ENCODE results near the gene TFAP2C. TPM values are rescaled to one million over a fixed set of nuclear protein-coding genes. Genes with fewer than 3 reads are reported as not detected.

The TFAP2C gene
- total RNA-seq, 1 donor from 2014 or later: 2.2 TPM

DNA sequence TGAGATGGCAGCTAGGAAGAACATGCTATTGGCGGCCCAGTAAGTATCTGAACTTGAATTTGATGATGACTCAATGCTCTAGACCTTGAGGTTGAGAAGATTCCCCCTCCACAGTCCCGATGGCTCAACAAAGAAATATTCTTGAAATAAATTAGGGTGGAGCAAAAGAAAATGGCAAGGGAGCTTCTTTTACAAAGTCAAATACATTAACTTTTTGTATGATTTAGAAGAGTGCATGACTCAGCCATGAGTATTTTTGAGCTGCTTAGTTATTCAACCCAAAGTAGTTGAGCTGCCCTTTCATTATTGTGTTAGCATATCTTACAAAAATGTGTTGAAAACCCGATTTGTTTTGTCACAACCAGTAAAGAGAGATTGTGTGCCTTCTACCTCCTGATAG is 7.6 kb downstream of the TFAP2C start:
- no peak overlapping the region for H3K4me3 ChIP-seq (ENCODE audit: insufficient read depth, low read depth, low read length)
- no peaks in the 10 kb centered on the region for H3K9me3 ChIP-seq (ENCODE audit: insufficient read depth, low read depth, low read length)
- DNase-seq (ENCODE audit: low read depth) (peak; percentile 87), FAIRE-seq (peak; percentile 78)
- peaks cover 19% of the 10 kb centered on the region for H3K79me2 ChIP-seq (ENCODE audit: insufficient read depth, low read length)
- peaks cover 2% of the 10 kb centered on the region for H4K20me1 ChIP-seq (ENCODE audit: insufficient read depth, low read length)
- Mint-ChIP-seq H3K27ac (ENCODE audit: unreplicated experiment) (no peak overlapping the region), H3K9me3 (ENCODE audit: unreplicated experiment) (no peaks in the 10 kb centered on the region), H3K36me3 (ENCODE audit: low read depth, unreplicated experiment) (peaks cover under 1% of the 10 kb centered on the region), H3K4me1 (ENCODE audit: low read depth, unreplicated experiment) (peaks cover 11% of the 10 kb centered on the region), H3K4me3 (ENCODE audit: unreplicated experiment) (no peak overlapping the region), H3K27me3 (ENCODE audit: low read depth, unreplicated experiment) (peaks cover 46% of the 10 kb centered on the region)
- H3K27ac ChIP-seq (ENCODE audit: low read depth, low read length): peak overlapping the region; percentile 53
- no peak overlapping the region for H3K9ac ChIP-seq (ENCODE audit: low read length)
- no peak overlapping the region for H2AFZ ChIP-seq (ENCODE audit: low read depth, low read length)
- no peak for TF ChIP-seq EZH2 (IDR thresholded peaks at IDR 0.05; ENCODE audit: insufficient read depth, low read length)
- TF ChIP-seq, protein P1, sequence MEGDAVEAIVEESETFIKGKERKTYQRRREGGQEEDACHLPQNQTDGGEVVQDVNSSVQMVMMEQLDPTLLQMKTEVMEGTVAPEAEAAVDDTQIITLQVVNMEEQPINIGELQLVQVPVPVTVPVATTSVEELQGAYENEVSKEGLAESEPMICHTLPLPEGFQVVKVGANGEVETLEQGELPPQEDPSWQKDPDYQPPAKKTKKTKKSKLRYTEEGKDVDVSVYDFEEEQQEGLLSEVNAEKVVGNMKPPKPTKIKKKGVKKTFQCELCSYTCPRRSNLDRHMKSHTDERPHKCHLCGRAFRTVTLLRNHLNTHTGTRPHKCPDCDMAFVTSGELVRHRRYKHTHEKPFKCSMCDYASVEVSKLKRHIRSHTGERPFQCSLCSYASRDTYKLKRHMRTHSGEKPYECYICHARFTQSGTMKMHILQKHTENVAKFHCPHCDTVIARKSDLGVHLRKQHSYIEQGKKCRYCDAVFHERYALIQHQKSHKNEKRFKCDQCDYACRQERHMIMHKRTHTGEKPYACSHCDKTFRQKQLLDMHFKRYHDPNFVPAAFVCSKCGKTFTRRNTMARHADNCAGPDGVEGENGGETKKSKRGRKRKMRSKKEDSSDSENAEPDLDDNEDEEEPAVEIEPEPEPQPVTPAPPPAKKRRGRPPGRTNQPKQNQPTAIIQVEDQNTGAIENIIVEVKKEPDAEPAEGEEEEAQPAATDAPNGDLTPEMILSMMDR (IDR thresholded peaks at IDR 0.05; ENCODE audit: insufficient read depth, low read depth, low read length): no peak
- peaks cover 10% of the 10 kb centered on the region for H3K27me3 ChIP-seq (ENCODE audit: insufficient read depth, low read length)
- H3K4me2 ChIP-seq (ENCODE audit: low read length): peak overlapping the region; percentile 57
- H3K36me3 ChIP-seq (ENCODE audit: insufficient read depth, low read length): no peaks in the 10 kb centered on the region
- peaks cover 27% of the 10 kb centered on the region for H3K4me1 ChIP-seq (ENCODE audit: insufficient read depth, low read length)

DNA sequence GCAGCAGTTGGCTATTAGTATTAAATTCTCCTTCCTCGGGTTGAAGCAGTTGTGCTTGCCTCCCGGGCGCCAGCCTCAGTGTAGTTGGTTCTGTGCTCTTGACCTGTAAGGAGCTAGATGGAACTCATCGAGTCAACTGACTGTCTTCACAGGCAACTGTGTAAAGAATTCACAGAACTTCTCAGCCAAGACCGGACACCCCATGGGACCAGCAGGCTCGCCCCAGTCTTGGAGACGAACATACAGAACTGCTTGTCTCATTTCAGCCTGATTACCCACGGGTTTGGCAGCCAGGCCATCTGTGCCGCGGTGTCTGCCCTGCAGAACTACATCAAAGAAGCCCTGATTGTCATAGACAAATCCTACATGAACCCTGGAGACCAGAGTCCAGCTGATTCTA is 8.5 kb downstream of the TFAP2C start:
- peak overlapping the region; percentile 57 for H3K4me2 ChIP-seq (ENCODE audit: low read length)
- DNase-seq (ENCODE audit: low read depth): no peak
- H4K20me1 ChIP-seq (ENCODE audit: insufficient read depth, low read length): no peaks in the 10 kb centered on the region
- no peak overlapping the region for H3K4me3 ChIP-seq (ENCODE audit: insufficient read depth, low read depth, low read length)
- Mint-ChIP-seq H3K27ac (ENCODE audit: unreplicated experiment) (no peak overlapping the region), H3K36me3 (ENCODE audit: low read depth, unreplicated experiment) (no peaks in the 10 kb centered on the region), H3K4me3 (ENCODE audit: unreplicated experiment) (no peak overlapping the region), H3K9me3 (ENCODE audit: unreplicated experiment) (no peaks in the 10 kb centered on the region), H3K27me3 (ENCODE audit: low read depth, unreplicated experiment) (peaks cover 46% of the 10 kb centered on the region), H3K4me1 (ENCODE audit: low read depth, unreplicated experiment) (peaks cover 11% of the 10 kb centered on the region)
- H3K27me3 ChIP-seq (ENCODE audit: insufficient read depth, low read length): peaks cover 3% of the 10 kb centered on the region
- H3K79me2 ChIP-seq (ENCODE audit: insufficient read depth, low read length): peaks cover 12% of the 10 kb centered on the region
- TF ChIP-seq EZH2 (IDR thresholded peaks at IDR 0.05; ENCODE audit: insufficient read depth, low read length): no peak
- TF ChIP-seq, protein P1 (IDR thresholded peaks at IDR 0.05; ENCODE audit: insufficient read depth, low read depth, low read length): no peak
- no peak overlapping the region for H3K9ac ChIP-seq (ENCODE audit: low read length)
- FAIRE-seq: no peak
- no peak overlapping the region for H2AFZ ChIP-seq (ENCODE audit: low read depth, low read length)
- no peaks in the 10 kb centered on the region for H3K36me3 ChIP-seq (ENCODE audit: insufficient read depth, low read length)
- H3K9me3 ChIP-seq (ENCODE audit: insufficient read depth, low read depth, low read length): no peaks in the 10 kb centered on the region
- peak overlapping the region; percentile 53 for H3K27ac ChIP-seq (ENCODE audit: low read depth, low read length)
- H3K4me1 ChIP-seq (ENCODE audit: insufficient read depth, low read length): peaks cover 25% of the 10 kb centered on the region

DNA sequence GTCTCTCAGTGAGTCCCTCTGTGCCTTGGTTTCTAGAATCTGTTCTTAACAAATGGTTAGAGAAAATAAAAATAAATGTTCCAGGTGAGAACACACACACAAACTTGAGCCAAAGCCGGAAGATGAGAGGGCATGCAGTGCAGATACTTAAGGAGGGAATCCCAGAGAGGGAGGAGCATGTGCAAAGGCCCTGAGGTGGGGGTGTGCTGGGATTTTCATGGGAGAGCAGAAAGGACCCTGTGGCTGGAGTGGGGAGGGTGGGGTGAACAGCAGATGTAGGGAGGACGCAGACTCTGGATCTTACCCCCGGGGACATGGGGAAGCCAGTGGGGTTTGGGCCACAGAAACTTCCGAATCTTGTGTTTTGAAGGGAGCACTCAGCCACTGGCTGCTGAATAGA is 17.5 kb downstream of the TFAP2C start:
- H3K9me3 ChIP-seq (ENCODE audit: insufficient read depth, low read depth, low read length): no peaks in the 10 kb centered on the region
- FAIRE-seq (no peak), DNase-seq (ENCODE audit: low read depth) (no peak)
- no peak overlapping the region for H3K4me2 ChIP-seq (ENCODE audit: low read length)
- no peaks in the 10 kb centered on the region for H3K4me1 ChIP-seq (ENCODE audit: insufficient read depth, low read length)
- Mint-ChIP-seq H3K4me1 (ENCODE audit: low read depth, unreplicated experiment) (no peaks in the 10 kb centered on the region), H3K9me3 (ENCODE audit: unreplicated experiment) (no peaks in the 10 kb centered on the region), H3K36me3 (ENCODE audit: low read depth, unreplicated experiment) (peaks cover 2% of the 10 kb centered on the region), H3K4me3 (ENCODE audit: unreplicated experiment) (no peak overlapping the region), H3K27ac (ENCODE audit: unreplicated experiment) (no peak overlapping the region), H3K27me3 (ENCODE audit: low read depth, unreplicated experiment) (peaks cover 28% of the 10 kb centered on the region)
- no peaks in the 10 kb centered on the region for H3K27me3 ChIP-seq (ENCODE audit: insufficient read depth, low read length)
- no peak overlapping the region for H3K4me3 ChIP-seq (ENCODE audit: insufficient read depth, low read depth, low read length)
- H3K79me2 ChIP-seq (ENCODE audit: insufficient read depth, low read length): no peaks in the 10 kb centered on the region
- no peaks in the 10 kb centered on the region for H3K36me3 ChIP-seq (ENCODE audit: insufficient read depth, low read length)
- TF ChIP-seq, protein P1 (IDR thresholded peaks at IDR 0.05; ENCODE audit: insufficient read depth, low read depth, low read length): no peak
- TF ChIP-seq EZH2 (IDR thresholded peaks at IDR 0.05; ENCODE audit: insufficient read depth, low read length): no peak
- H2AFZ ChIP-seq (ENCODE audit: low read depth, low read length): no peak overlapping the region
- H3K27ac ChIP-seq (ENCODE audit: low read depth, low read length): no peak overlapping the region
- H3K9ac ChIP-seq (ENCODE audit: low read length): no peak overlapping the region
- H4K20me1 ChIP-seq (ENCODE audit: insufficient read depth, low read length): no peaks in the 10 kb centered on the region

Data from astrocyte (in vitro differentiated cells and primary cell).